Spleen (tissue), 7 donors: ENCODE measurements around the gene RC3H1.
"Not testable (repeated sequence)": the region's sequence is repeated elsewhere in the genome, so short reads cannot be mapped to it uniquely, and the experiment has no call there.

Experiments used
- CTCF ChIP-seq, 11 experiments: fragments of 200-600 bp in 7 of 11; fragments of 450-650 bp in 4 of 11; sonication (generic) in 4 of 11; IDR thresholded peaks in 8 of 11; conservative IDR thresholded peaks in 3 of 11; 1 replicate in 7 of 11; 2 replicates in 4 of 11; pipeline versions ENCODE4 v1.4.0 to v1.8.0; 2016 to 2021; ENCODE audit warnings: antibody characterized with exemption in 11 of 11, inconsistent platforms in 4 of 11, mild to moderate bottlenecking in 1 of 11
- POLR2A ChIP-seq, 3 donors: fragments of 450-650 bp; IDR thresholded peaks; one replicate each; pipeline ENCODE4 v1.5.1; 2017; ENCODE audit warnings: antibody characterized with exemption in 3 of 3, mild to moderate bottlenecking in 1 of 3
- POLR2AphosphoS5 ChIP-seq, 3 donors: sonication (generic); formaldehyde crosslinking; IDR thresholded peaks; one replicate each; pipeline ENCODE4 v1.5.1; 2017; ENCODE audit warnings: antibody characterized with exemption in 3 of 3
- donor health status: DM: no; HTN: no; CAD: no; lungs with moderate emphysema.
- donor health status: DM: no; HTN: no; CAD: no.
- donor health status: DM: no; HTN: no; CAD: no.

DNA sequence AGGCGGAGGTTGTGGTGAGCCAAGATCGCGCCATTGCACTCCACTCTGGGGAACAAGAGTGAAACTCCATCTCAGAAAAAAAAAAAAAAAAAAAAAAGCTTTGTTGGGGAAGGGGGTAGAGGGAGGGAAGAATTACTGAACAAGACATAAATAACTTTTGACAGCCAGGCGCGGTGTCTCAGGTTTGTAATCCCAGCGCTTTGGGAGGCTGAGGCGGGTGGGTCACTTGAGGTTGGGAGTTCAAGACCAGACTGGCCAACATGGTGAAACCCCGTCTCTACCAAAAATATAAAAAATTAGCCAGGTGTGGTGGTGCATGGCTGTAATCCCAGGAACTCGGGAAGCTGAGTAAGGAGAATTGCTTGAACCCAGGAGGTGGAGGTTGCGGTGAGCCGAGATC is 28.2 kb downstream of the RC3H1 start:
- TF ChIP-seq CTCF (IDR thresholded peaks at IDR 0.05 in 8 of 11, conservative IDR thresholded peaks at IDR 0.05 in 3 of 11); POLR2A (IDR thresholded peaks at IDR 0.05); POLR2AphosphoS5 (IDR thresholded peaks at IDR 0.05): not testable (repeated sequence)
